SH-SY5Y (cell line): ENCODE results near the gene ADGB.

ENCODE experiments used
- GATA2 ChIP-seq: IDR thresholded peaks from 2 replicates; pipeline ENCODE4 v1.6.1; 2011; ENCODE audit warnings: mild to moderate bottlenecking, low read depth, low read length
- GATA3 ChIP-seq: IDR thresholded peaks from 2 replicates; pipeline ENCODE4 v1.6.1; 2011; ENCODE audit warnings: low read depth, mild to moderate bottlenecking, low read length, moderate library complexity

The ADGB gene

GRCh38 chr6:146670161-146670560 lies 71.4 kb downstream of the ADGB start:
- TF ChIP-seq GATA3: no peak
- TF ChIP-seq GATA2: no peak

- TF ChIP-seq GATA2 (no peak), GATA3 (no peak)
These were observed 74.3 kb downstream of the ADGB start for GRCh38 chr6:146673069-146673468.

GRCh38 chr6:146679386-146679785 lies 80.6 kb downstream of the ADGB start:
- TF ChIP-seq GATA3 (no peak), GATA2 (no peak)

- no peak for TF ChIP-seq GATA3
- TF ChIP-seq GATA2: no peak
These were observed 84.1 kb downstream of the ADGB start for GRCh38 chr6:146682919-146683318.

- no peak for TF ChIP-seq GATA3
- no peak for TF ChIP-seq GATA2
These were observed 91.0 kb downstream of the ADGB start for GRCh38 chr6:146689806-146690205.

GRCh38 chr6:146693342-146693741 lies 94.6 kb downstream of the ADGB start:
- TF ChIP-seq GATA3: no peak
- TF ChIP-seq GATA2: no peak

GRCh38 chr6:146697921-146698320 lies 99.1 kb downstream of the ADGB start:
- TF ChIP-seq GATA2: no peak
- no peak for TF ChIP-seq GATA3

- TF ChIP-seq GATA2: no peak
- TF ChIP-seq GATA3: no peak
These were observed 101.4 kb downstream of the ADGB start for GRCh38 chr6:146700078-146700686.

- TF ChIP-seq GATA3 (no peak), GATA2 (no peak)
These were observed 102.9 kb downstream of the ADGB start for GRCh38 chr6:146701632-146702031.

GRCh38 chr6:146709036-146709622 lies 110.4 kb downstream of the ADGB start:
- TF ChIP-seq GATA2 (no peak), GATA3 (no peak)

- TF ChIP-seq GATA2 (no peak), GATA3 (no peak)
These were observed 120.6 kb downstream of the ADGB start for GRCh38 chr6:146719387-146719786.

- TF ChIP-seq GATA2 (no peak), GATA3 (no peak)
These were observed 140.9 kb downstream of the ADGB start for GRCh38 chr6:146739696-146740095.

GRCh38 chr6:146741609-146742008 lies 142.8 kb downstream of the ADGB start:
- TF ChIP-seq GATA2: no peak
- TF ChIP-seq GATA3: no peak

GRCh38 chr6:146753306-146753705 lies 154.5 kb downstream of the ADGB start:
- TF ChIP-seq GATA3: no peak
- TF ChIP-seq GATA2: no peak

- TF ChIP-seq GATA2: no peak
- no peak for TF ChIP-seq GATA3
These were observed 168.9 kb downstream of the ADGB start for GRCh38 chr6:146767632-146768031.
